ENCODE data around the gene GOLGA7B.

The GOLGA7B gene

GRCh38 chr10:97867220-97867800, 17.7 kb downstream of the GOLGA7B start:
- DNase-seq (ENCODE audit: low read depth in 2 of 2): no peak

GRCh38 chr10:97868134-97868685, 18.6 kb downstream of the GOLGA7B start:
- no peak for DNase-seq (ENCODE audit: low read depth in 2 of 2)

- DNase-seq (ENCODE audit: low read depth in 2 of 2): peak; percentile 53 to 68
Measured at GRCh38 chr10:97869091-97870042, 19.7 kb downstream of the GOLGA7B start.

- DNase-seq (ENCODE audit: low read depth in 2 of 2): no peak
Measured at GRCh38 chr10:97870990-97871389, 21.3 kb downstream of the GOLGA7B start.

GRCh38 chr10:97873569-97873968, 23.9 kb downstream of the GOLGA7B start:
- DNase-seq (ENCODE audit: low read depth in 2 of 2): no peak

GRCh38 chr10:97874332-97874731, 24.7 kb downstream of the GOLGA7B start:
- no peak for DNase-seq (ENCODE audit: low read depth in 2 of 2)

GRCh38 chr10:97875391-97875790, 25.7 kb downstream of the GOLGA7B start:
- DNase-seq (ENCODE audit: low read depth in 2 of 2): no peak

- DNase-seq (ENCODE audit: low read depth in 2 of 2): no peak
Measured at GRCh38 chr10:97876402-97876801, 26.8 kb downstream of the GOLGA7B start.

- no peak for DNase-seq (ENCODE audit: low read depth in 2 of 2)
Measured at GRCh38 chr10:97879241-97879640, 29.6 kb downstream of the GOLGA7B start.

GRCh38 chr10:97880109-97880508, 30.5 kb downstream of the GOLGA7B start:
- no peak for DNase-seq (ENCODE audit: low read depth in 2 of 2)

- DNase-seq (ENCODE audit: low read depth in 2 of 2): no peak
Measured at GRCh38 chr10:97882142-97883091, 32.8 kb downstream of the GOLGA7B start.

- DNase-seq (ENCODE audit: low read depth in 2 of 2): no peak
Measured at GRCh38 chr10:97883092-97883485, 33.4 kb downstream of the GOLGA7B start.

- DNase-seq (ENCODE audit: low read depth in 2 of 2): no peak
Measured at GRCh38 chr10:97886286-97886685, 36.6 kb downstream of the GOLGA7B start.

- DNase-seq (ENCODE audit: low read depth in 2 of 2): no peak
Measured at GRCh38 chr10:97887399-97887798, 37.8 kb downstream of the GOLGA7B start.

GRCh38 chr10:97888134-97888533, 38.5 kb downstream of the GOLGA7B start:
- DNase-seq (ENCODE audit: low read depth in 2 of 2): no peak

GRCh38 chr10:97888641-97889262, 39.1 kb downstream of the GOLGA7B start:
- no peak for DNase-seq (ENCODE audit: low read depth in 2 of 2)

GRCh38 chr10:97889461-97890265, 40.0 kb downstream of the GOLGA7B start:
- DNase-seq (ENCODE audit: low read depth in 2 of 2): no peak

GRCh38 chr10:97891497-97892167, 42.0 kb downstream of the GOLGA7B start:
- no peak for DNase-seq (ENCODE audit: low read depth in 2 of 2)

- no peak for DNase-seq (ENCODE audit: low read depth in 2 of 2)
Measured at GRCh38 chr10:97892506-97892905, 42.9 kb downstream of the GOLGA7B start.

GRCh38 chr10:97892939-97893338, 43.3 kb downstream of the GOLGA7B start:
- no peak for DNase-seq (ENCODE audit: low read depth in 2 of 2)

Data from stimulated activated CD8-positive, alpha-beta memory T cell treated with anti-CD3 and anti-CD28 coated beads, Interleukin-2, amount 100 ng/mL, for 1 hour (primary cell).